NCI-H460 (cell line): ENCODE results near the gene TPD52L1. TPM values are rescaled to one million over a fixed set of nuclear protein-coding genes. Genes with fewer than 3 reads are reported as not detected.
A peak's percentile ranks its signal among the peaks of the same experiment; 100 is the strongest.

Experiments
- DNase-seq: peaks from one replicate; pipeline ENCODE4 v3.0.0-alpha.2; 2016; ENCODE audit warnings: low read depth; ENCODE audit errors: extremely low read depth
- total RNA-seq: library from RNA; depleted of rRNA; stranded (reverse); fragments of >200 nt; shearing (Covaris generic); gene quantifications from 2 replicates; pipeline ENCODE4 v1.2.3, GENCODE V29; 2014; rRNA removed

Gene TPD52L1
- total RNA-seq, 1 experiment from 2014 or later = 96.1 TPM

DNA sequence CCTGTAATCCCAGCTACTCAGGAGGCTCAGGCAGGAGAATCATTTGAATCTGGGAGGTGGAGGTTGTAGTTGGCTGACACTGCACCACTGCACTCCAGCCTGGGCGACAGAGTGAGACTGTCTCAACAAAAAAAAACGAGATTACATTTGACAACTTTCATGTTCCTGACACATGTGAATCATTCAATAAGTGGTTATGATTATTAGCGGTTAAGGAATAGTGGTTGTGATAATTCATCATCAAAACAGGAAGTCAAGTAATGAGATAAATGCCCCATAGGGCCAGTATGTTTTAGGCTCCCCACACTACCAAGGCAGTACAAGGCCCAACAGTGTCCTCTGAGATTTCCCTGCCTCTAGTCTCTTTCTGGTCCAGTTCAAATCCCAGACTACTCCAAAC, 145.7 kb downstream of the TPD52L1 start:
- no peak for DNase-seq

DNA sequence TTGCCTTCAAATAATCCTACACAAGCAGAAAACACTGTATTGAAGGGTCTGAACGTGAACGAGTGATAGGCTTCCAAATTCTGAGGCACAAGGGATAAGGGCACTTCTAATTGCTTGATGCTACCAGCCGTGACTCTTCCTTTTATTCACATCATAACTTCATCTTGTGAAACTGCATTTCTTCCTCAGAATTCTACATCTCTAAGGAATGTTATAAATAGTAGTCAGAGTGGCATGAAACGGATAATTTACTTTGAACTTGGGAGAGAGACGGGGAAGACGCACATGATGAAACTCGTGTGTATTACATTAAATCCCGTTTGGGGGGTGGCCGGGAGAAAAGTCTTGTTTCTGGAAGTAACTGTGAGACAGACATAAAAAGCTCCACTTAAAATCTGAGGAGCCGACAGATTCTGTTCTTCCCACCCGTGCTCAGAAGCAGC, 147.4 kb downstream of the TPD52L1 start:
- DNase-seq = no peak

DNA sequence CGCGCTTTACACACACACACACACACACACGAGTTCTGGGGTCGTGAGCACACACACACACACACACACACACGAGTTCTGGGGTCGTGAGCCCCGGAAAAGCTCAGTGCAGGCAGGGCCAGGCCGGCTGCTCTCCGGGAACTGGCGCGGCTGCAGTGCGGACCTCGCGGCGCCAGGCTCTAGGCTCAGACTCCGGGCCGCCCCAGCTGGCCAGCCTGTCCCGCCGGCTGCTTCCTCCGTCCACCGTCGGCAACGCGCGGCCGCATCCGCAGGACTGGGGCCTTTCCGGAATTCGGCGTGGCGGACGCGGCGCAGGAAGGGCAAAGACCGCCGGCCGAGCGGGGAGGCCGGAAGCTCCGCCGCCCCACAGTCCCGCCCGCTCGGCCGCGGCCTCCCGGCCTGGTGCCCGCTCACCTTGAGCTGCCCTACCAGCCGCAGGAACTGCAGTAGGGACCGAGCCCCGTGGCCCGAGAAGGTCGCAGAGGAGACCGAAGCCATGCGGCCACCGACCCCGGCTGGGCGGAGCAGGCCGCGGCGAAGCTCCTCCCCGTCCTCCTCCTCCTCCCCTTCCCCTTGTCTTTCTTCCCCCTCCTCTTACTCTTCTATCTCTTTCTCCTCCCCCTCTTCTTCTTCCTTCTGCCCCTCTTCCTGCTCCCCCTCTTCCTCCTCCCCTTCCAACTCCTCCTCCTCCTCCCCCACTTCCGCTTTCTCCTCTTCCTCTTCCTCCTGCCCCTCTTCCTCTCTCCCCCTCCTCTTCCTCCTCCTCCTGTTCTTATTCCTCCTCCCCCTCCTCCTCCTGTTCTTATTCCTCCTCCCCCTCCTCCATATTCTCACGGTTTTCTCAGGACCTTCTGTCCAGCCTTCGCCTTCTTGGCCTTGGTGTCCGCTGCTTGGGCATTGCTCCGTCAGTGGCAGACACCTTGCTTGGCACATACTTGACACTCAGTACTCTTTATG, 148.1 kb downstream of the TPD52L1 start, which contains the start of gene HDDC2:
HDDC2 (minus strand) TSS at position 533 of the 957 bp plus-strand sequence; CDS start at position 498, 35 bp downstream.
- no peak for DNase-seq

DNA sequence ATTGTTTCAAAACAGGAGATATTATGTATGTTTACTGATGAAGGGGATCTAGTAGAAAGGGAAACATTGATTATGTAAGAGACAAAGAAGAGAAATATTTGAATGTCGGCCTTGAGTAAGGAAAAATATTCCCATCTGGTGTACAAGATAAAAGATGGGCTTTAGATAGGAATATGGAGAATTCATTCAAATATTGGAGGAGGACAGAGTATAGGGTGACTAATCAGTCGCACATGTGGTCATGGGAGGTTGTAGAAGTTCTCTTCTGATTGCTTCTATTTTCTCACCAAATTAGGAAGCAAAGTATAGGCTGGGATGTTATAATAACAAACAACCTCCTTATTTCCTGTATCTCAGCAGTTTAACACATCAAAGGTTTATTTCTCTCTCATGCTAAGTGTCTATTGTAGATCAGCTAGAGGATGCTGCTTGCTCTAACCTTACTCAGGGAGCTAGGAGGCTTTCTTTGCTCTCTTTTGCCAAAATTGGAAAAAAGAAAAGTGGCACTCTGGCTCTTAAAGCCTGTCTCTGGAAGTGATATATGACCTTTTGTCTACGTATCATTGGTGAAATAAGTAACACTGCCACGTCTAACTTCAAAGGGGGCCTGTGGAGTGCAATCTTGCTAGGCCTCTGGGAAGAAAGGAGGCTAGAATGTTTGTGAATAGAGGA, 149.4 kb downstream of the TPD52L1 start:
- no peak for DNase-seq

DNA sequence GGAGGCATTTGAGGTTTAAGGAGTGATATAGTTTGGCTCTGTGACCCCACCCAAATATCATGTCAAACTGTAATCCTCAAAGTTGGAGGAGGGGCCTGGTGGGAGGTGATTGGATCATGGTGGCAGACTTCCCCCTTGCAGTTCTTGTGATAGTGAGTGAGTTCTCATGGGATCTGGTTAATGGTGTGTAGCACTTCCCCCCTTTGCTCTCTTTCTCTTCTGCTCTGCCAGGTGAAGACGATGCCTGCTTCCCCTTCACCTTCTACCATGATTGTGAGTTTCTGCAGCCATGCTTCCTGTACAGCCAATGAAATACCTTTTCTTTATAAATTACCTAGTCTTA, 149.9 kb downstream of the TPD52L1 start:
- no peak for DNase-seq

DNA sequence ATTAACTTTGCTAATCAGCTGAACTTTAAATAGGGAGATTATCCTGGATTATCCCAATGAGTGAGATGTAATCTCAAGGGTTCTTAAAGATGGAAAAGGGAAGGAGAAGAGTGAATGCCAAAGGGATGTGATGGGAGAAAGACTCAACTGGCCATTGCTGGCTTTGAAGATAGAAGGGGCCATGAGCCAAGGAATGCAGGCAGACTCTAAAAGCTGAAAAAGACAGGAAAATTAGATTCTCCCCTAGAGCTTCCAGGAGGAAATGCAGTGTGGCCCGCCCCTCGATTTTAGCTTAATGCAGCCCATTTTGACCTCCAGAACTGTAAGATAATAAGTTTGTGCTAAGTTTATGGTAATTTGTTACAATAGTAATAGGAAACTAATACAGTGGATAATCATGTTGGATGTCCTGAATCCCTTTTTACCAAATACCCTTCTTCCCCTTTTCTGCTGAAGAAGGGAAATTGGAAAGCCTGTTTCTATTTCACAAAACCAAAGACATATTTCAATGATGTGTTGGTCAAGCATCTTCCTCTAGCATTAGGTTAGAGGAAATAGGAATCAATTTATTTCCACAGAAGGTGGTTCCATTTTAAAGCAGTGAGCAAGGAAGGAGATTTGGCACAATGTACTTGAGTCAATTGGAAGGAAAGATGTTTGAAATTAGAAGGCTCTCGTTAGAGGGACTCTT, 151.5 kb downstream of the TPD52L1 start:
- no peak for DNase-seq

DNA sequence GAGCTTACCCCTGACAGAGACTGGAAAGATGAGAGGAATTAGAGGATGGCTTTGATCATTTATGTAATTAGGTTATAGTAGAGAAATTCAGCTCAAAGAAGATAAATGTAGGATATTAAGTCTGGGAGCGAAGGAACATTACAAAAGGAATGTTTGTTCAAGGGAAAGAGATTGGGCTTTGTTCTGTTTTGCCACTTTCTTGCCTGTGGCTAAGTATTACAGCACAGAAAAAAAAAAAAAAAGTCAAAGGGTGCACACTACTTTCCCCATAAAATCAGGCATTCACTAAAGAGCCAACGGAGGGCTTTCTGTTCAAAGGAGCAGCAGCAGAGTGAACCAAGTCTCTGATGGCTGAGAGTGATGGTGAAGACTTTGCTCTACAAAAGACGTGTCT, 153.2 kb downstream of the TPD52L1 start:
- no peak for DNase-seq

DNA sequence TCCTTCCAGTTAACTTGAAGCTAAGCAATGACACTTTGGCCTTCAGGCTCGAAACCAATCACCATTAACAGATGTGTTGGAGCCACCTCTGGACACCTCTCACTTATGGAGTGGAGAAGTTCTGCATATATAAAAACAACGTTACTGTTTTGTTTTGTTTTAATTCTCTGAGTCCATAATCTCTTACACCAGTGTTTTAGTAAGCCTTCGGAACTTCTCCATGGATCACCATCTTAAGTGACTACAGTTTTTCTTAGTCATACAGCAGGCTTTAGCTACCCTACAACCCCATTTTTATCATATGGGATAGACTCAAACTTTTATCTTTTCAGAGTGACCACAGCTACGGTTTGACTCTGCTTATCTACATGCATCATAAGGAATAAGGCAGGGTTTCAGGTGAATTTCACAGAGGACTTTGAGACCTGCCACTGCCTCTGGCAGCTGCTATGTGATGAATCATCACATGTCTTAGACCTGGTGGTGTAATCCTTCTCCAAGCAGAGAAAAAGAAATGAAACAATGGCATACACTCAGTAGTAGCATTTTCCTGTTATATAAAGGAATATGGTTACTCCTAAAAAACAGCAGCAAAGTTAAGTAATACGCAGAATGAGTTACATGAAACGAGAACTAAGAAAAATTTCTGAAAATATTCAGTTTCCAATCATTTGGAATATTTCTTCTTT, 153.7 kb downstream of the TPD52L1 start:
- DNase-seq = no peak

DNA sequence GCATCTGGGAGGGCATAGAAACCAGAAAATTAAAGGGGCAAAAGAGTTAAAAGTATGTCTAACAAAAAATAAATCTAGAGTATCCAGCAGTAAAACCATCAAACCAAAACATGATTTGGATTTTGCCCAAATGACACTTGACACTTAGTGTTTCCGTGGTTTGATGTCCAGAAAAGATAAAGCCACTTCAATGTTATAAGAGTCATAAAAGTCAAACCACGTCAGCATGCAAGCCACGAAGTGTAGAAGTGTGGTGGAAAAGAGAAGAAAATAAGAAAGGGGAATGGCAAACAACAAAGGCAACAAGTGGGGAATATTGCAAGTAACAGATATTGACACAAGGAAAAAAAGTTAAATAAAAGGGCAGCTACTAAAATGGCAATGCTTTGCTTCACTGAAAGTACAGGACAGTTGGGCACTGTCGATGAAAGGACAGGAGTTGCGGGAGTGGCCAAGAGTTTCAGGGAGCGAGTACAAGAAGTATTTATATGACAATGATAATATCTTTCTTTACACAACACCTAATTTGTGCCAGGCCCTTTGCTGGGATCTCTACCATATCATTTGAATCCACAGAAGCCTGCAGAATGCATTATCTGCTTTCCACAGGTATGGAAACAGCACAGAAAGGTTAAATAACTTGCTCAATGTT, 154.5 kb downstream of the TPD52L1 start:
- DNase-seq = no peak

DNA sequence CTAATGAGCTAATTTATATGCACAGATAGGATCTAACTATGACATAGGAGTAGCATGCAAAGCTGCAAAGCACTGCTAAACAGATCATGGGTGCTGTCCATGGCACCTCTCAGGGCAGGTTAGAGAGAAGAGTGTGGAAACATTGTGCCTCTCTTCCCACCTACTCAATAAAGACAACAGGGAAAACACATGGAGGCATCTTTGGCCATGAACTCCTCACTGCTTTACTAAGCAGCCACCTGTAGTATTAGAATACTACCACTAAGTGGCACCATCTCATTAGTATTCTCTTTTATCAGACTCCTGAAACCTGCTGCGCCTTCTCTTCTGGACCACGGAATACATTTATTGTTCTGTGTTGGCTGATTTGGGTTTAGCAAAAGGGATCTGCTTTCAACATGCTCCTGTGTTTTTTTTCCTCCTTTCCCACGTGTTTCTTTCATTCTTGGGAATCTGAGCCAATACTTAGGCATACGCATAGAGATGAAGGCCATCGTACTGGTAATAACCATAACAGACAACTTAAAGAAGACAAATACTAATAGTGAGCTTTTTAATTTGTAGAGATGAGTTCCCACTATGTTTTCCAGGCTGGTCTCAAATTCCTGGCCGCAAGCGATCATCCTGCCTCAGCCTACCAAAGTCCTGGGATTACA, 157.5 kb downstream of the TPD52L1 start:
- DNase-seq = peak; percentile 61

DNA sequence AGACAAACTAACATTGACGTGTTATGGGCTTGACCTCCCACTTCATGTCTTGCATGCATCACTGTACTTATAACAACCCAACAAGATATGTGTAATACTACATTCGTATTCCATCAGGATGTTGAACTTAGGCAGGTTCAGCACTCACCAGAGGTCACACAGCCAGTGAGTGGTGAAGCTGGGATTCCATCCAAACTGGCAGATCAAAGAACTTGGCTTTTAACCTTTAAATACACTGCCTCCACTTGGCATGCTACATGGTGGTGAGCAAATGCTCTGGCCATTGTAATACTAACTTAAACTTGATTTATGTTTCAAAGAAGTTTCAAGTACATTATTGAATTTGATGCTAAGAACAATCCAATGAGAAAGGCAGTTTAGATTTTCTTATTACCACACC, 158.9 kb downstream of the TPD52L1 start:
- DNase-seq = no peak

DNA sequence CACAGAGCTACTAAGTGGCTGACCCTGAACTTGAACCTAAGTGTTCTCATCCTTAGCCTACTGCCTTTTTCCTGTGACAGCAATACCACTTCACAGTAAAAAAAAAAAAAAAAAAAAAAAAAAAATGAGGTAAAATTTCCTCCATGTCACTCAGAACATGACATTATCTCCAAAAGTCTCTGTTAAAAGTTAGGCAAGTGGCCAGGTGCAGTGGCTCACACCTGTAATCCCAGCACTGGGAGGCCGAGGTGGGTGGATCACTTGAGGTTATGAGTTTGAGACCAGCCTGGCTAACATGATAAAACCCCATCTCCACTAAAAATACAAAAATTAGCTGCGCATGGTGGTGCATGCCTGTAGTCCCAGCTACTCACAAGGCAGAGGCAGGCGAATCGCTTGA, 159.4 kb downstream of the TPD52L1 start:
- DNase-seq = no peak

Other genes with a start within 250 kb of the TPD52L1 start
- 12.2 and 13.3 TPM in 2 replicates for gene RNF217, start 191.3 kb upstream of the TPD52L1 start, total RNA-seq
- gene HDDC2, start 148.2 kb downstream of the TPD52L1 start, total RNA-seq = 152 and 159 TPM in 2 replicates